SK-N-SH (cell line): ENCODE results near the gene WWC2. TPM values are rescaled to one million over a fixed set of nuclear protein-coding genes. Genes with fewer than 3 reads are reported as not detected.
"Not testable (repeated sequence)": the region's sequence is repeated elsewhere in the genome, so short reads cannot be mapped to it uniquely, and the experiment has no call there.

Source experiments
- CTCF ChIA-PET: fragments of 300-600, 350-600 bp; formaldehyde crosslinking; extraction: SDS; loops from one replicate; lab custom pipeline; 2021; lab: Yijun Ruan, JAX
- POLR2A ChIA-PET: fragments of 350-600 bp; sonication (Branson Sonifier 250); formaldehyde crosslinking; extraction: SDS; loops from one replicate; lab custom pipeline; 2020; ENCODE audit warnings: antibody characterized with exemption, inconsistent platforms; lab: Yijun Ruan, JAX
- DNase-seq: peaks from one replicate; pipeline ENCODE4 v3.0.0; 2012
- H2AFZ ChIP-seq: fragments of 200-600 bp; sonication (generic); 2 replicates; pipeline ENCODE4 v1.8.1; 2016; ENCODE audit warnings: antibody characterized with exemption, mild to moderate bottlenecking, low read depth
- H3F3A ChIP-seq: fragments of 200-600 bp; sonication (generic); replicated peaks from 2 replicates; pipeline ENCODE3; 2016; ENCODE audit warnings: antibody characterized with exemption, mild to moderate bottlenecking; ENCODE audit not compliant: insufficient read depth
- H3K27ac ChIP-seq, 2 experiments: fragments of 200-500 bp in 1 of 2; fragments of 200-600 bp in 1 of 2; sonication (Bioruptor generic) in 1 of 2; sonication (generic), shearing (Covaris generic) in 1 of 2; 2 replicates each; pipeline versions ENCODE4 v1.5.1 to v1.6.1; 2014 to 2016; ENCODE audit warnings: low read depth in 2 of 2, inconsistent platforms in 1 of 2, low read length in 1 of 2, mild to moderate bottlenecking in 1 of 2, mixed read lengths in 1 of 2
- H3K27me3 ChIP-seq: fragments of 200-600 bp; sonication (generic), shearing (Covaris generic); 2 replicates; pipeline ENCODE4 v1.6.1; 2016; ENCODE audit warnings: mixed run types; ENCODE audit not compliant: insufficient read depth
- H3K36me3 ChIP-seq, 2 experiments: fragments of 200-500 bp in 1 of 2; fragments of 200-600 bp in 1 of 2; sonication (Bioruptor generic) in 1 of 2; sonication (generic) in 1 of 2; replicated peaks in 1 of 2; 2 replicates each; pipeline versions ENCODE3 to v1.5.1; 2014 to 2016; ENCODE audit warnings: low read length in 1 of 2, mild to moderate bottlenecking in 1 of 2; ENCODE audit not compliant: insufficient read depth in 2 of 2, control insufficient read depth in 1 of 2
- H3K4me1 ChIP-seq, 2 experiments: fragments of 200-500 bp in 1 of 2; fragments of 200-600 bp in 1 of 2; sonication (Bioruptor generic) in 1 of 2; sonication (generic), shearing (Covaris generic) in 1 of 2; 2 replicates each; pipeline versions ENCODE4 v1.5.1 to v1.6.1; 2014 to 2016; ENCODE audit warnings: low read depth in 1 of 2, low read length in 1 of 2, mixed run types in 1 of 2; ENCODE audit not compliant: insufficient read depth in 2 of 2, control insufficient read depth in 1 of 2
- H3K4me2 ChIP-seq: fragments of 200-600 bp; sonication (generic), shearing (Covaris generic); 2 replicates; pipeline ENCODE4 v1.6.1; 2017; ENCODE audit warnings: mixed run types
- H3K4me3 ChIP-seq, 2 experiments: fragments of 200-500 bp in 1 of 2; fragments of 200-600 bp in 1 of 2; sonication (Bioruptor generic) in 1 of 2; sonication (generic), shearing (Covaris generic) in 1 of 2; 2 replicates each; pipeline versions ENCODE4 v1.5.1 to v1.8.1; 2014 to 2016; ENCODE audit warnings: low read depth in 2 of 2, inconsistent platforms in 1 of 2, low read length in 1 of 2, mild to moderate bottlenecking in 1 of 2, mixed read lengths in 1 of 2, moderate library complexity in 1 of 2
- H3K79me2 ChIP-seq: fragments of 200-600 bp; sonication (generic); 2 replicates; pipeline ENCODE4 v1.8.1; 2017; ENCODE audit warnings: mild to moderate bottlenecking; ENCODE audit not compliant: insufficient read depth
- H3K9ac ChIP-seq: fragments of 200-600 bp; sonication (generic); 2 replicates; pipeline ENCODE4 v1.6.1; 2017; ENCODE audit warnings: mixed run types
- H3K9me2 ChIP-seq: fragments of 200-600 bp; sonication (generic); 2 replicates; pipeline ENCODE4 v1.6.1; 2017; ENCODE audit warnings: mixed run types
- H3K9me3 ChIP-seq: fragments of 200-600 bp; sonication (generic); 2 replicates; pipeline ENCODE4 v1.6.1; 2017; ENCODE audit warnings: mixed run types, mild to moderate bottlenecking, moderate library complexity
- H4K20me1 ChIP-seq: fragments of 200-600 bp; sonication (generic); 2 replicates; pipeline ENCODE4 v1.6.1; 2017; ENCODE audit warnings: mild to moderate bottlenecking, mixed run types; ENCODE audit not compliant: insufficient read depth
- EP300 ChIP-seq, 2 experiments: IDR thresholded peaks; 2 replicates each; pipeline versions ENCODE4 v1.4.0 to v1.6.1; 2012; ENCODE audit warnings: borderline replicate concordance in 1 of 2, low read depth in 1 of 2, low read length in 1 of 2
- GATA2 ChIP-seq: sonication (generic); formaldehyde crosslinking; IDR thresholded peaks from 2 replicates; pipeline ENCODE4 v1.5.0; 2020; ENCODE audit warnings: mild to moderate bottlenecking, missing genetic modification reagents
- MXI1 ChIP-seq: IDR thresholded peaks from 2 replicates; pipeline ENCODE4 v1.6.1; 2012; ENCODE audit warnings: mild to moderate bottlenecking, low read depth, low read length, improper control_type of control experiment
- RFX5 ChIP-seq: IDR thresholded peaks from 2 replicates; pipeline ENCODE4 v1.6.1; 2012; ENCODE audit warnings: mild to moderate bottlenecking, improper control_type of control experiment, low read length
- TAF1 ChIP-seq: IDR thresholded peaks from 2 replicates; pipeline ENCODE4 v1.6.1; 2012; ENCODE audit warnings: low read depth, mild to moderate bottlenecking, low read length, moderate library complexity, borderline replicate concordance
- ZBTB33 ChIP-seq: IDR thresholded peaks from 2 replicates; pipeline ENCODE4 v1.4.0; 2012; ENCODE audit warnings: low read depth, borderline replicate concordance
- WGBS: methylation state at CpG from one replicate; pipeline ENCODE4 v1.1.6; 2017; ENCODE audit warnings: low lambda C conversion rate; 5-methylcytosine and 5-hydroxymethylcytosine counted together
- polyA plus RNA-seq, 3 experiments: library from polyadenylated mRNA; depleted of rRNA; stranded (reverse); fragments of >200 nt; gene quantifications; 2 replicates each; pipeline ENCODE4 v1.2.3, GENCODE V29; 2012

Gene WWC2
- polyA plus RNA-seq, 1 of the 3 experiments (the other 2 are of a cell fraction): 18.4 TPM

GRCh38 chr4:183121660-183122059 lies 22.6 kb downstream of the WWC2 start:
- H3K9ac ChIP-seq, H3K4me3 ChIP-seq, H3K9me2 ChIP-seq, H3K4me2 ChIP-seq, POLR2A ChIA-PET, H3K27ac ChIP-seq, H3K27me3 ChIP-seq, H2AFZ ChIP-seq, DNase-seq, H3K36me3 ChIP-seq, H3K9me3 ChIP-seq: not testable (repeated sequence)
- WGBS: 96% methylated on average over 12 of the region's 12 CpGs
- Histone ChIP-seq H4K20me1 (peaks cover 32% of the 10 kb centered on the region), H3K4me1 (peaks cover 0 to 27% of the 10 kb centered on the region in 2 experiments; a peak in 2 of 4 replicates), H3K79me2 (peaks cover 97% of the 10 kb centered on the region), H3F3A (peaks cover 23% of the 10 kb centered on the region)
- CTCF ChIA-PET: interaction anchor here (1.4 kb wide), 1 partner anchor 20 kb away, joined by 3 read pairs; no protein-coding TSS in a partner anchor

GRCh38 chr4:183124228-183124627 lies 25.2 kb downstream of the WWC2 start:
- H3K79me2 ChIP-seq: peaks cover 100% of the 10 kb centered on the region
- peaks cover 5% of the 10 kb centered on the region for H3F3A ChIP-seq
- ChIA-PET CTCF (interaction anchor here (1.1 kb wide), 2 partner anchors 17 to 51 kb away, joined by 3 to 4 read pairs; no protein-coding TSS in a partner anchor), POLR2A (no interaction called here)
- H3K4me2 ChIP-seq: peak overlapping the region; percentile 9; the same call in 1 of the 2 replicates
- TF ChIP-seq RFX5 (no peak), GATA2 (CRISPR knock-in tag) (no peak), MXI1 (no peak)
- H3K9me2 ChIP-seq: no peaks in the 10 kb centered on the region
- no peaks in the 10 kb centered on the region for H3K36me3 ChIP-seq
- no peaks in the 10 kb centered on the region for H3K27me3 ChIP-seq
- peaks cover 41% of the 10 kb centered on the region; the same call in 1 of the 2 replicates for H4K20me1 ChIP-seq
- no peak for DNase-seq
- no peak overlapping the region for H3K4me3 ChIP-seq
- no peak overlapping the region for H2AFZ ChIP-seq
- no peak overlapping the region for H3K27ac ChIP-seq
- no peaks in the 10 kb centered on the region for H3K9me3 ChIP-seq
- H3K4me1 ChIP-seq: peaks cover 3 to 13% of the 10 kb centered on the region in 2 experiments; a peak in 3 of 4 replicates
- WGBS: 88% methylated on average over 3 of the region's 3 CpGs
- H3K9ac ChIP-seq: no peak overlapping the region

GRCh38 chr4:183124865-183125264 lies 25.8 kb downstream of the WWC2 start:
- H3K27me3 ChIP-seq: no peaks in the 10 kb centered on the region
- WGBS: 89% methylated on average over 5 of the region's 5 CpGs
- H3K79me2 ChIP-seq: peaks cover 100% of the 10 kb centered on the region
- CTCF ChIA-PET: interaction anchor here (1.1 kb wide), 1 partner anchor 16 kb away, joined by 3 read pairs; no protein-coding TSS in a partner anchor
- no peak for DNase-seq
- H3K9me3 ChIP-seq: no peaks in the 10 kb centered on the region
- no peaks in the 10 kb centered on the region for H3F3A ChIP-seq
- no peak overlapping the region for H3K27ac ChIP-seq
- H3K9ac ChIP-seq: no peak overlapping the region
- POLR2A ChIA-PET: no interaction called here
- H3K4me3 ChIP-seq: no peak overlapping the region
- peaks cover 3 to 9% of the 10 kb centered on the region in 2 experiments; a peak in 3 of 4 replicates for H3K4me1 ChIP-seq
- no peaks in the 10 kb centered on the region for H3K9me2 ChIP-seq
- H2AFZ ChIP-seq: no peak overlapping the region
- H3K36me3 ChIP-seq: no peaks in the 10 kb centered on the region
- H3K4me2 ChIP-seq: no peak overlapping the region; the same call in 1 of the 2 replicates
- H4K20me1 ChIP-seq: peaks cover 48% of the 10 kb centered on the region
- TF ChIP-seq ZBTB33 (no peak), TAF1 (no peak), EP300 (IDR thresholded peaks at IDR 0.05; ENCODE audit: borderline replicate concordance in 1 of 2, low read depth in 1 of 2, low read length in 1 of 2) (no peak)
